Osteoblast (primary cell): ENCODE data around the gene RARB. TPM values are rescaled to one million over a fixed set of nuclear protein-coding genes. Genes with fewer than 3 reads are reported as not detected.
A peak's percentile ranks its signal among the peaks of the same experiment; 100 is the strongest.

Experiments used
- DNase-seq: peaks from one replicate; pipeline ENCODE4 v3.0.0; 2011; ENCODE audit warnings: low spot score, mixed read lengths; ENCODE audit not compliant: insufficient read length; ENCODE audit errors: missing footprints
- H2AFZ ChIP-seq: 2 replicates; pipeline ENCODE4 v1.6.0; 2011; ENCODE audit warnings: mild to moderate bottlenecking, low read length
- H3K27ac ChIP-seq: 2 replicates; pipeline ENCODE4 v1.5.1; 2011; ENCODE audit warnings: mild to moderate bottlenecking, low read depth, low read length, moderate library complexity
- H3K27me3 ChIP-seq: 2 replicates; pipeline ENCODE4 v1.6.0; 2012; ENCODE audit warnings: mild to moderate bottlenecking, control low read depth, inconsistent platforms, low read length, moderate library complexity; ENCODE audit not compliant: insufficient read depth
- H3K36me3 ChIP-seq: 2 replicates; pipeline ENCODE4 v1.5.1; 2011; ENCODE audit warnings: mild to moderate bottlenecking, low read length, control low read depth, moderate library complexity; ENCODE audit not compliant: insufficient read depth
- H3K4me1 ChIP-seq: 2 replicates; pipeline ENCODE4 v1.5.1; 2011; ENCODE audit warnings: mild to moderate bottlenecking, low read length, control low read depth, moderate library complexity; ENCODE audit not compliant: insufficient read depth
- H3K4me2 ChIP-seq: 2 replicates; pipeline ENCODE4 v1.6.0; 2011; ENCODE audit warnings: mild to moderate bottlenecking, low read length; ENCODE audit not compliant: insufficient read depth
- H3K4me3 ChIP-seq: fragments of 200-600 bp; sonication (generic); 3 replicates; pipeline ENCODE4 v1.5.1; 2012; ENCODE audit warnings: mild to moderate bottlenecking, low read length, inconsistent platforms; ENCODE audit not compliant: insufficient read depth
- H3K79me2 ChIP-seq: 2 replicates; pipeline ENCODE4 v1.6.0; 2012; ENCODE audit warnings: mild to moderate bottlenecking, low read length, control low read depth, inconsistent platforms; ENCODE audit not compliant: insufficient read depth
- H3K9me3 ChIP-seq: 2 replicates; pipeline ENCODE4 v1.5.1; 2011; ENCODE audit warnings: low read depth, low read length, control low read depth
- H4K20me1 ChIP-seq: 2 replicates; pipeline ENCODE4 v1.6.0; 2012; ENCODE audit warnings: mild to moderate bottlenecking, low read length, control low read depth; ENCODE audit not compliant: insufficient read depth
- CTCF ChIP-seq: IDR thresholded peaks from 2 replicates; pipeline ENCODE4 v1.5.1; 2011; ENCODE audit warnings: mild to moderate bottlenecking, low read depth, low read length, moderate library complexity; ENCODE audit errors: extremely low read depth
- total RNA-seq: library from RNA; depleted of rRNA; stranded (reverse); fragments of >200 nt; gene quantifications from 2 replicates; pipeline ENCODE4 v1.2.3, GENCODE V29; 2012

RARB gene
- total RNA-seq, 1 donor, result 7.6 TPM

- Histone ChIP-seq H3K4me3 (no peak overlapping the region), H3K4me2 (peak overlapping the region; percentile 44), H3K4me1 (peaks cover 43% of the 10 kb centered on the region), H3K36me3 (no peaks in the 10 kb centered on the region), H3K9me3 (no peaks in the 10 kb centered on the region), H4K20me1 (no peaks in the 10 kb centered on the region), H3K27me3 (no peaks in the 10 kb centered on the region), H3K27ac (peak overlapping the region; percentile 64), H3K79me2 (peaks cover 5% of the 10 kb centered on the region), H2AFZ (peak overlapping the region; percentile 83)
- peak; percentile 30 for TF ChIP-seq CTCF
- no peak for DNase-seq
Observed at GRCh38 chr3:25468866-25469319, 40.8 kb downstream of the RARB start.

- no peaks in the 10 kb centered on the region for H3K9me3 ChIP-seq
- TF ChIP-seq CTCF, result no peak
- H3K27ac ChIP-seq, result peak overlapping the region; percentile 64
- no peak for DNase-seq
- no peaks in the 10 kb centered on the region for H4K20me1 ChIP-seq
- H3K79me2 ChIP-seq, result peaks cover 5% of the 10 kb centered on the region
- no peak overlapping the region for H3K4me2 ChIP-seq
- H3K4me3 ChIP-seq, result no peak overlapping the region
- H3K36me3 ChIP-seq, result no peaks in the 10 kb centered on the region
- peaks cover 49% of the 10 kb centered on the region for H3K4me1 ChIP-seq
- H3K27me3 ChIP-seq, result no peaks in the 10 kb centered on the region
- H2AFZ ChIP-seq, result peak overlapping the region; percentile 83
Observed at GRCh38 chr3:25469558-25469957, 41.5 kb downstream of the RARB start.

GRCh38 chr3:25471081-25471768 lies 43.2 kb downstream of the RARB start:
- no peaks in the 10 kb centered on the region for H4K20me1 ChIP-seq
- H3K4me1 ChIP-seq, result peaks cover 51% of the 10 kb centered on the region
- peaks cover 5% of the 10 kb centered on the region for H3K79me2 ChIP-seq
- TF ChIP-seq CTCF, result no peak
- no peak for DNase-seq
- peak overlapping the region; percentile 59 for H3K27ac ChIP-seq
- no peaks in the 10 kb centered on the region for H3K9me3 ChIP-seq
- H3K4me3 ChIP-seq, result peak overlapping the region; percentile 52
- peak overlapping the region; percentile 47 for H2AFZ ChIP-seq
- H3K36me3 ChIP-seq, result no peaks in the 10 kb centered on the region
- H3K27me3 ChIP-seq, result no peaks in the 10 kb centered on the region
- peak overlapping the region; percentile 71 for H3K4me2 ChIP-seq

GRCh38 chr3:25472153-25472552 lies 44.1 kb downstream of the RARB start:
- Histone ChIP-seq H3K4me1 (peaks cover 60% of the 10 kb centered on the region), H3K9me3 (no peaks in the 10 kb centered on the region), H3K27ac (peak overlapping the region; percentile 59), H3K36me3 (no peaks in the 10 kb centered on the region), H2AFZ (no peak overlapping the region), H3K27me3 (no peaks in the 10 kb centered on the region), H4K20me1 (no peaks in the 10 kb centered on the region), H3K4me3 (no peak overlapping the region), H3K79me2 (peaks cover 5% of the 10 kb centered on the region), H3K4me2 (no peak overlapping the region)
- no peak for TF ChIP-seq CTCF
- DNase-seq, result no peak
